Psoas muscle (tissue), 8 donors: Measurements from ENCODE around the gene RNF39. TPM values are rescaled to one million over a fixed set of nuclear protein-coding genes. Genes with fewer than 3 reads are reported as not detected.
A peak's percentile ranks its signal among the peaks of the same experiment; 100 is the strongest.

Experiments
- ATAC-seq, 4 donors: fragments of 200-7000 bp; cut with Tn5 transposase; one replicate each; pipeline ENCODE4 v1.9.1; 2020; ENCODE audit warnings: moderate library complexity in 3 of 4, mild to moderate bottlenecking in 2 of 4
- DNase-seq, 2 donors: peaks; one replicate each; pipeline ENCODE4 v3.0.0-alpha.2; 2020
- H3K27ac ChIP-seq: fragments of 200-600 bp; one replicate; pipeline ENCODE4 v1.8.0; 2022
- H3K27me3 ChIP-seq, 3 donors: fragments of 200-600 bp in 1 of 3; one replicate each; pipeline versions ENCODE4 v1.6.1 to v1.8.0; 2013 to 2022; ENCODE audit warnings: low read length in 2 of 3, mild to moderate bottlenecking in 2 of 3, moderate library complexity in 1 of 3; ENCODE audit not compliant: insufficient read depth in 3 of 3
- H3K36me3 ChIP-seq, 2 donors: fragments of 200-600 bp in 1 of 2; one replicate each; pipeline versions ENCODE4 v1.6.1 to v1.8.0; 2013 to 2022; ENCODE audit warnings: low read depth in 1 of 2, mild to moderate bottlenecking in 1 of 2, moderate library complexity in 1 of 2; ENCODE audit not compliant: insufficient read depth in 1 of 2
- H3K4me1 ChIP-seq: fragments of 200-600 bp; one replicate; pipeline ENCODE4 v1.8.0; 2022
- H3K4me3 ChIP-seq: fragments of 200-600 bp; one replicate; pipeline ENCODE4 v1.8.0; 2022; ENCODE audit warnings: mild to moderate bottlenecking
- H3K9me3 ChIP-seq: fragments of 200-600 bp; one replicate; pipeline ENCODE4 v1.8.0; 2022
- WGBS, 3 donors: extraction: QIAGEN DNeasy Blood & Tissue Kit; methylation state at CpG; one replicate each; pipeline versions ENCODE4 v1.1.6 to v1.1.7; 2013; 5-methylcytosine and 5-hydroxymethylcytosine counted together
- intact Hi-C, 2 donors: fragments of 100-400 bp; cut with DNase I; formaldehyde crosslinking; loops; one replicate each; pipeline versions ENCODE4 v1.11.0 to v1.14.2; 2022
- polyA plus RNA-seq, 3 donors: library from polyadenylated mRNA; stranded (reverse); fragments of 200-250 nt; gene quantifications; one replicate each; pipeline ENCODE4 v1.2.3, GENCODE V29; 2013
- total RNA-seq, 4 donors: library from RNA; stranded (reverse); fragmentation: NEBNext Ultra II Directional in 2 of 4; extraction: Animal tissue kit (Norgen Biotek cat#: 25700) in 2 of 4; gene quantifications; one replicate each; pipeline versions ENCODE4 v1.2.1 to v1.2.4, GENCODE V29; 2021 to 2023
- TF ChIP-seq, protein P1 (sequence below): fragments of 200-600 bp; IDR thresholded peaks from one replicate; pipeline ENCODE4 v1.8.0; 2022; ENCODE audit warnings: antibody characterized with exemption
- donor health status: healthy with polysubstance abuse.
- donor health status: DM: no; HTN: no; CAD: no; lungs with moderate emphysema.
- donor health status: Bipolar disorder and iron deficiency.
- donor health status: healthy.
- donor health status: DM: yes; HTN: yes; CAD: no.
- donor health status: DM: no; HTN: no; CAD: no.
- donor health status: DM: no; HTN: no; CAD: no.
- donor health status: DM: yes; HTN: yes; CAD: no.

The RNF39 gene
- total and polyA plus RNA-seq, 7 donors, result 0.03 TPM; not detected in 6

DNA sequence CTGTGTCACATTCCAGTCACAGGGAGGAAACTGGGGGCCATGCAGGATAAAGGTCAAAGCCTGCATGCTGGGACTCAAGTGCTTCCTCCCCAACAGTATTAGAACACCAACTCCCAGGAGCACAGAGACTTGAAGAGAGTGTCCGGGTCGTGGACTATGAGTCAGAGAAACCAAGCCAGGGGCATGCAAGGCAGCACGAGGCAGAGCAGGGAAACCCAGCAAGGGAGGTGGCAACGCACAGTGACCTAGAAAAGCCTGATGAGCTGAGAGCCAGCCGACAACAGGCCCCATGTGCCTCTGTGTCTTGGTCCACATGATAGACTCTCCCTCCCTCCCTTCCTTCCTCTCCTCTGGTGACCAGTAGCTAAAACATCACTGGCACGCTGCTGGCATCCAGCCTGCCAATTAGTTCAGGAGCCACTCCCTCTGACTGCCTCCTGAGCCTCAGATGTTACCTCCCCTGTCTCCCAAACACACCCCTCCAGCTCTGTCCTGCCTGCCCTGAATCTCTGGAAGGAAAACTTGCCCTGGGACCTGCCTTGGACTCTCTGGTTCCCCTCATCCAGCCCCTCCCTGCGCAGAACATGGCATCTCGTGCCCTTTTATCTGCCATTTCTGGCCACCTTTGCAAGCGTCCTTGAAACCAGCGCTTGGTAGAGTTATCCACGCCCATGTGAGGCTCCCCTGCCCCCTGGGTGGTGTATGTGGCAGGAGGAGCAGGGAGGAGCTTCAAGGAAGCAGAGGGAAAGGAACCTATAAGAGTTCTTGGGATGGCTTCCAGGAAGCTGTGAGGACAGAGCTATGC lies 16.2 kb upstream of the RNF39 start:
- Histone ChIP-seq H3K36me3 (no peaks in the 10 kb centered on the region), H3K9me3 (no peaks in the 10 kb centered on the region), H3K27ac (no peak overlapping the region), H3K4me3 (no peak overlapping the region), H3K27me3 (peaks cover 3 to 58% (median 5%) of the 10 kb centered on the region in 3 donors), H3K4me1 (no peaks in the 10 kb centered on the region)
- DNase-seq (peak in 1 of 2 donors; percentile 33), ATAC-seq (peak in 1 of 4 donors; percentile 34)
- WGBS, 3 donors, result 27 to 30% (median 30%) methylated on average over 11 of the region's 11 CpGs
- intact Hi-C loops, result no loop called here
- TF ChIP-seq, protein P1, sequence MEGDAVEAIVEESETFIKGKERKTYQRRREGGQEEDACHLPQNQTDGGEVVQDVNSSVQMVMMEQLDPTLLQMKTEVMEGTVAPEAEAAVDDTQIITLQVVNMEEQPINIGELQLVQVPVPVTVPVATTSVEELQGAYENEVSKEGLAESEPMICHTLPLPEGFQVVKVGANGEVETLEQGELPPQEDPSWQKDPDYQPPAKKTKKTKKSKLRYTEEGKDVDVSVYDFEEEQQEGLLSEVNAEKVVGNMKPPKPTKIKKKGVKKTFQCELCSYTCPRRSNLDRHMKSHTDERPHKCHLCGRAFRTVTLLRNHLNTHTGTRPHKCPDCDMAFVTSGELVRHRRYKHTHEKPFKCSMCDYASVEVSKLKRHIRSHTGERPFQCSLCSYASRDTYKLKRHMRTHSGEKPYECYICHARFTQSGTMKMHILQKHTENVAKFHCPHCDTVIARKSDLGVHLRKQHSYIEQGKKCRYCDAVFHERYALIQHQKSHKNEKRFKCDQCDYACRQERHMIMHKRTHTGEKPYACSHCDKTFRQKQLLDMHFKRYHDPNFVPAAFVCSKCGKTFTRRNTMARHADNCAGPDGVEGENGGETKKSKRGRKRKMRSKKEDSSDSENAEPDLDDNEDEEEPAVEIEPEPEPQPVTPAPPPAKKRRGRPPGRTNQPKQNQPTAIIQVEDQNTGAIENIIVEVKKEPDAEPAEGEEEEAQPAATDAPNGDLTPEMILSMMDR, result no peak

DNA sequence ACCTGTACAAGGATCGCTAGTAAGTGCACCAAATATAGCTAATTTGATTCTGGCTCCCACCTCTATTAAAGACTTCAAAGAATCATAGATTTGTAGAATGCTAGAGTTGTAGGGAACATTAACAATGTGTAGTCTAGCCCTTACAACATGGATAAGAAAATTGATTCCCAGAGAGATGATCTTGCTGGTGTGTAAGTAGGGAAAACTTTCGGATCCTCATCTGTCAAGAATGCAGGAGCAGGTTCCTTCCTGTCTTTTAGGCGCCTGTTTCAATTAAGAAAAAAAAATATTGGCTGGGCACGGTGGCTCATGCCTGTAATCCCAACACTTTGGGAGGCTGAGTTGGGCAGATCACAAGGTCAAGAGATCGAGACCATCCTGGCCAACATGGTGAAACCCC lies 12.3 kb upstream of the RNF39 start:
- H3K27me3 ChIP-seq, result peaks cover 3 to 36% (median 5%) of the 10 kb centered on the region in 3 donors
- WGBS, 3 donors, result 58 to 71% (median 65%) methylated on average over 5 of the region's 5 CpGs
- no peak for ATAC-seq
- TF ChIP-seq, protein P1, result no peak
- H3K36me3 ChIP-seq, result no peaks in the 10 kb centered on the region
- DNase-seq, result no peak
- H3K9me3 ChIP-seq, result no peaks in the 10 kb centered on the region
- intact Hi-C loops, result no loop called here
- no peak overlapping the region for H3K4me3 ChIP-seq
- no peaks in the 10 kb centered on the region for H3K4me1 ChIP-seq
- H3K27ac ChIP-seq, result no peak overlapping the region

DNA sequence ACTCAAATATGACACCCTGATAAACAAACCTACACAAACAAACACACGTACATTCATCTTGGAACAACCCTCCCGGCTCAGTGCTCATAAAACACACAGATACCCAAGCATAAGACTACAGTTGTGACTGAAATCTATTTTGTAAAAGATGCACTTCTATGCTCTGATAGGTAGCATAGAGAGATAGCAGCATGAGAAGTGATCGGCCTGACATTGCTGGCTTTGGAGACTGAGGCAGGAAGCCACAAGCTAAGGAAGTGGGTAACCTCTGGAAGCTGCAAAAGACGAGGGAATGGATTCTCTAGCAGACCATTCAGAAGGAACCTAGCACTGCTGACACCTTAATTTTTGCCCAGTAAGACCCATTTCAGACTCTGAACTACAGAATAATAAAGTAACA lies 1.6 kb upstream of the RNF39 start:
- no peaks in the 10 kb centered on the region for H3K9me3 ChIP-seq
- H3K4me3 ChIP-seq, result no peak overlapping the region
- WGBS, 3 donors, result 59 to 65% (median 62%) methylated on average over 4 of the region's 4 CpGs
- H3K36me3 ChIP-seq, result no peaks in the 10 kb centered on the region
- H3K4me1 ChIP-seq, result peaks cover 8% of the 10 kb centered on the region
- no peak overlapping the region for H3K27ac ChIP-seq
- no peak for ATAC-seq
- peaks cover 0 to 69% (median 28%) of the 10 kb centered on the region in 3 donors for H3K27me3 ChIP-seq
- intact Hi-C loops, result no loop called here
- no peak for DNase-seq
- TF ChIP-seq, protein P1, result no peak

DNA sequence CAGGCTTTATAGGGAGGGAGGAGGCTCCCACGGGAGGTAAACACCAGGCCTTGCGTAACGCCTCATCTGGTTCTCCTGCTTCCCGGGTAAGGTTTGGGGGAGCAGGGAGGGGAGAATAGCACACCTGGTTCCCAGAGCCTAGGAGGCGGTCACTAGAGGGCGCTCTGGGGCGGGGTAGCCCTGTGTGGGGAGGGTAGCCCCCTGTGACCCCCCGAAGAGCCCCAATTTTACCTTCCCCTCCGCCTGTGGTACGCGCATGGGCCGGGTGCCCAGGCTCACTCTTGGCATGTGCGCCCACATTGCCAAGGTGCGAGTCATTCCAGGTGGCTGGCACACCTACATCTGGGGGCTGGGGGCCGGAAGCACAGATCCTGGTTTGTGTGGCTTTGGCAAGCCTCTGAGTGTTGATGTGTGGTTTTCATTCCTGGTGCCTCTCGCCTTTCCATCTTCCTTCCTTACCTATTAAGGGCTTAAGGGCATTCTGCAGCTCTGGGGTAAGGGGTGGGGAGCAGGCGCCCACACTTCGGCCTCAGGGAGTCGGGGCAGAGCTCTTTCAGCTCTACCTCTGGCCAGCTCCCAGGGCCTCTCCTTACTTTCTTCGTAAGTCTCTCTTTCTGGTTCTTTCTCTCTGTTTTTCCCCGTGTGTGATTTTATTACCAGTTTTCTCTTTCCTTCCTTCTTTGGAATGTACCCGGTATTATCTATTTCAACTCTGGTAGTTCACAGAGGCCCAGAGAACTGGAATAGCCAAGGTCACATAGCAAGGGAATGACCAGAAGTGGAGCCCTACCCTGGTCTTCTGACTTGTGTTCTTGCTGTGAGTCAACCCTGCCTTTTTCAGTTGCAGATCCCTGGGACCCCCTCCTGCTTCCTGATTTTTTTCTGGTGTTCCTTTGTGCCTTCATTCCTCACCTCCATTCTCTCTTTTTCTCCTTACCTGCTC lies 492 bp upstream of the RNF39 start:
- DNase-seq (no peak), ATAC-seq (no peak)
- 28 to 32% (median 31%) methylated on average over 21 to 22 of the region's 22 CpGs for WGBS, 3 donors
- intact Hi-C loops, result no loop called here
- H3K4me3 ChIP-seq, result peak overlapping the region; percentile 46
- TF ChIP-seq, protein P1, result peak; percentile 10
- H3K9me3 ChIP-seq, result no peaks in the 10 kb centered on the region
- no peaks in the 10 kb centered on the region for H3K36me3 ChIP-seq
- peaks cover 8% of the 10 kb centered on the region for H3K4me1 ChIP-seq
- H3K27me3 ChIP-seq, result peaks cover 0 to 80% (median 30%) of the 10 kb centered on the region in 3 donors
- no peak overlapping the region for H3K27ac ChIP-seq
